Measurements from ENCODE around the gene DLX3.

DNA sequence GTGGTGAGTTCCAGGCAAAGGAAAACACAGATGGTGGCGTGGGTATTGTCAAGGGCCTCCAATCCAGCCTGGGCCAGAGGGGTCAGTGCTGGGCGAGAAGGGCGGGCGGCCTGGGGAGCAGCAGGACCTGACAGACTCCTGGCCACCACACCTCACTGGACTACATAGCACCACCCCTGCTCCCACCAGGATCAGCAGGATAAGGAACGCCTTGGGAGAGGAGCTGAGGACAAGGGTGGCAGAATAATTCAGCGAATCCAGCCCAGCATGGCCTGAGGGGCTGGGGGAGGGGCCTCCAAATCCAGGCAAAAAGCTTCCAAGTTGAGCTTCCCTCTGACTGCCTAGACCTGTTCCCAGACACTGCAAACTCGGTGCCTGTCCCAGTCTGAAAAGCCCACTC lies 19.5 kb downstream of the DLX3 start:
- TF ChIP-seq, protein P1, sequence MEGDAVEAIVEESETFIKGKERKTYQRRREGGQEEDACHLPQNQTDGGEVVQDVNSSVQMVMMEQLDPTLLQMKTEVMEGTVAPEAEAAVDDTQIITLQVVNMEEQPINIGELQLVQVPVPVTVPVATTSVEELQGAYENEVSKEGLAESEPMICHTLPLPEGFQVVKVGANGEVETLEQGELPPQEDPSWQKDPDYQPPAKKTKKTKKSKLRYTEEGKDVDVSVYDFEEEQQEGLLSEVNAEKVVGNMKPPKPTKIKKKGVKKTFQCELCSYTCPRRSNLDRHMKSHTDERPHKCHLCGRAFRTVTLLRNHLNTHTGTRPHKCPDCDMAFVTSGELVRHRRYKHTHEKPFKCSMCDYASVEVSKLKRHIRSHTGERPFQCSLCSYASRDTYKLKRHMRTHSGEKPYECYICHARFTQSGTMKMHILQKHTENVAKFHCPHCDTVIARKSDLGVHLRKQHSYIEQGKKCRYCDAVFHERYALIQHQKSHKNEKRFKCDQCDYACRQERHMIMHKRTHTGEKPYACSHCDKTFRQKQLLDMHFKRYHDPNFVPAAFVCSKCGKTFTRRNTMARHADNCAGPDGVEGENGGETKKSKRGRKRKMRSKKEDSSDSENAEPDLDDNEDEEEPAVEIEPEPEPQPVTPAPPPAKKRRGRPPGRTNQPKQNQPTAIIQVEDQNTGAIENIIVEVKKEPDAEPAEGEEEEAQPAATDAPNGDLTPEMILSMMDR (IDR thresholded peaks at IDR 0.05; ENCODE audit: borderline replicate concordance, extremely low read depth, low read length, poor library complexity, severe bottlenecking) = no peak
- no peak for TF ChIP-seq EZH2 (IDR thresholded peaks at IDR 0.05; ENCODE audit: borderline replicate concordance, low read depth, low read length, severe bottlenecking)

All from DND-41 (cell line).